Epithelial cell of proximal tubule (primary cell): ENCODE data around the gene SLMAP. TPM values are rescaled to one million over a fixed set of nuclear protein-coding genes. Genes with fewer than 3 reads are reported as not detected.

Experiments used
- DNase-seq: peaks from one replicate; pipeline ENCODE4 v3.0.0-alpha.2; 2011; ENCODE audit warnings: low read depth
- H3K4me3 ChIP-seq: 2 replicates; pipeline ENCODE4 v1.5.1; 2011; ENCODE audit warnings: low read depth, mild to moderate bottlenecking, low read length
- CTCF ChIP-seq: conservative IDR thresholded peaks from 2 replicates; pipeline ENCODE4 v1.5.1; 2012; ENCODE audit warnings: low read depth, mild to moderate bottlenecking, low read length
- total RNA-seq: library from RNA; depleted of rRNA; stranded (reverse); fragments of >200 nt; gene quantifications from 2 replicates; pipeline ENCODE4 v1.2.3, GENCODE V29; 2015

SLMAP gene
- total RNA-seq, 1 donor from 2014 or later, result 55.1 TPM

GRCh38 chr3:57956833-57957174 is 200.7 kb downstream of the SLMAP start:
- no peak overlapping the region for H3K4me3 ChIP-seq
- no peak for DNase-seq
- no peak for TF ChIP-seq CTCF

- TF ChIP-seq CTCF, result no peak
- H3K4me3 ChIP-seq, result no peak overlapping the region
- no peak for DNase-seq
These were observed 201.7 kb downstream of the SLMAP start for GRCh38 chr3:57957824-57958223.

- no peak for DNase-seq
- H3K4me3 ChIP-seq, result no peak overlapping the region
- no peak for TF ChIP-seq CTCF
These were observed 202.7 kb downstream of the SLMAP start for GRCh38 chr3:57958642-57959422.

GRCh38 chr3:57959423-57960173 is 203.5 kb downstream of the SLMAP start:
- TF ChIP-seq CTCF, result no peak
- DNase-seq, result no peak
- no peak overlapping the region for H3K4me3 ChIP-seq

GRCh38 chr3:57960174-57960505 is 204.0 kb downstream of the SLMAP start:
- DNase-seq, result no peak
- no peak overlapping the region for H3K4me3 ChIP-seq
- no peak for TF ChIP-seq CTCF

- no peak for DNase-seq
- no peak overlapping the region for H3K4me3 ChIP-seq
- TF ChIP-seq CTCF, result no peak
These were observed 205.2 kb downstream of the SLMAP start for GRCh38 chr3:57961177-57961827.
